GM12875 (cell line): ENCODE measurements around the gene STOML2.
A peak's percentile ranks its signal among the peaks of the same experiment; 100 is the strongest.

ENCODE experiments used
- H3K4me3 ChIP-seq: one replicate; pipeline ENCODE4 v1.5.1; 2011; ENCODE audit warnings: low read depth, low read length, control low read depth
- TF ChIP-seq, protein P1 (sequence below): IDR thresholded peaks from 2 replicates; pipeline ENCODE4 v1.5.1; 2011; ENCODE audit warnings: low read depth, mild to moderate bottlenecking, control low read depth, inconsistent platforms, low read length, moderate library complexity, borderline replicate concordance; ENCODE audit not compliant: insufficient read depth

The STOML2 gene

DNA sequence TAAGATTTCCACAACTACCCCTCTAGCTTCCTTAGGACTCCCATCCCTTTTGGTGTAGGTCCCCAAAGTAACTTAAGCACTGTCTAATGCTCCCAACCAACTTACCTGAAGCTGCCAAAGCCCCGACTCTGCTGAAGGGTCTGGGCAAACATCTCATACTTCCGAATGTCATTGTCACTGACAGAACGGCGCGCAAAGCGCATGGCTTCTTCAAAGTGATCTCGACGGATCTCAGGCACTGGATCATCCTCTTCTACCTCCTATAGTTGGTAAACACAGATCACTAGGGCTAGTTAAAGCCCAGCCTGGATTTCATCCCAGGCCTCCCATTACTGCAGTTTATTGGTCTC, 45.7 kb downstream of the STOML2 start:
- no peak overlapping the region for H3K4me3 ChIP-seq
- TF ChIP-seq, protein P1, sequence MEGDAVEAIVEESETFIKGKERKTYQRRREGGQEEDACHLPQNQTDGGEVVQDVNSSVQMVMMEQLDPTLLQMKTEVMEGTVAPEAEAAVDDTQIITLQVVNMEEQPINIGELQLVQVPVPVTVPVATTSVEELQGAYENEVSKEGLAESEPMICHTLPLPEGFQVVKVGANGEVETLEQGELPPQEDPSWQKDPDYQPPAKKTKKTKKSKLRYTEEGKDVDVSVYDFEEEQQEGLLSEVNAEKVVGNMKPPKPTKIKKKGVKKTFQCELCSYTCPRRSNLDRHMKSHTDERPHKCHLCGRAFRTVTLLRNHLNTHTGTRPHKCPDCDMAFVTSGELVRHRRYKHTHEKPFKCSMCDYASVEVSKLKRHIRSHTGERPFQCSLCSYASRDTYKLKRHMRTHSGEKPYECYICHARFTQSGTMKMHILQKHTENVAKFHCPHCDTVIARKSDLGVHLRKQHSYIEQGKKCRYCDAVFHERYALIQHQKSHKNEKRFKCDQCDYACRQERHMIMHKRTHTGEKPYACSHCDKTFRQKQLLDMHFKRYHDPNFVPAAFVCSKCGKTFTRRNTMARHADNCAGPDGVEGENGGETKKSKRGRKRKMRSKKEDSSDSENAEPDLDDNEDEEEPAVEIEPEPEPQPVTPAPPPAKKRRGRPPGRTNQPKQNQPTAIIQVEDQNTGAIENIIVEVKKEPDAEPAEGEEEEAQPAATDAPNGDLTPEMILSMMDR, result no peak

GRCh38 chr9:35056571-35057270, 46.2 kb downstream of the STOML2 start:
- TF ChIP-seq, protein P1, result no peak
- no peak overlapping the region for H3K4me3 ChIP-seq

DNA sequence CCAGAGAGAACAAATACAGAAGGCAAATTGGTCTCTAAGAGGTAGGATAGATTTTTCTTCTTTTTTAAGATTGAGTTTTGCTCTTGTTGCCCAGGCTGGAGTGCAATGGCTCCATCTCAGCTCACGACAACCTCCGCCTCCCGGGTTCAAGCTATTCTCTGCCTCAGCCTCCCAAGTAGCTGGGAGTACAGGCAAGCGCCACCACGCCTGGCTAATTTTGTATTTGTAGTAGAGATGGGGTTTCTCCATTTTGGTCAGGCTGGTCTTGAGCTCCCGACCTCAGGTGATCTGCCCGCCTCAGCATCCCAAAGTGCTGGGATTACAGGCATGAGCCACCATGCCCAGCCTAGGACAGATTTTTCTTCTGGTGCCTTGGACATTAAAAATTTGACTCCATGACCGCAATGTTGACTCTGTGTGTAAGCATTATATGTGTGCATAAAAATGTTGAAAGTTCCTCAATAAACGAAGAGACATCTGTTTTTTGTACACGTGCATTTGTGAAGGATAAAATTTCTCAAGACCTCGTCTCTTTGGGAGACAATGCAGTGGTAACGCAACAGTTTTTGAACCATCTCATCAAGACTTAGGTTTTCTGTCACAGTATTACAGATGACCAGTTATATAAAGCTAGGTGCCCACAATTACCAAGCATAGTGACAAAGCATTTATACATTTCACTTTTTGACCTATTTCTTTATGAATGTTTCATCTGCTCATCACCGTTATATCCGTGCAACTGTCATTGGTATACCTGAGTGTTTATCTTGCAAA, 47.9 kb downstream of the STOML2 start:
- TF ChIP-seq, protein P1, result no peak
- H3K4me3 ChIP-seq, result no peak overlapping the region

GRCh38 chr9:35054185-35054835, 48.6 kb downstream of the STOML2 start:
- no peak overlapping the region for H3K4me3 ChIP-seq
- TF ChIP-seq, protein P1, result no peak

DNA sequence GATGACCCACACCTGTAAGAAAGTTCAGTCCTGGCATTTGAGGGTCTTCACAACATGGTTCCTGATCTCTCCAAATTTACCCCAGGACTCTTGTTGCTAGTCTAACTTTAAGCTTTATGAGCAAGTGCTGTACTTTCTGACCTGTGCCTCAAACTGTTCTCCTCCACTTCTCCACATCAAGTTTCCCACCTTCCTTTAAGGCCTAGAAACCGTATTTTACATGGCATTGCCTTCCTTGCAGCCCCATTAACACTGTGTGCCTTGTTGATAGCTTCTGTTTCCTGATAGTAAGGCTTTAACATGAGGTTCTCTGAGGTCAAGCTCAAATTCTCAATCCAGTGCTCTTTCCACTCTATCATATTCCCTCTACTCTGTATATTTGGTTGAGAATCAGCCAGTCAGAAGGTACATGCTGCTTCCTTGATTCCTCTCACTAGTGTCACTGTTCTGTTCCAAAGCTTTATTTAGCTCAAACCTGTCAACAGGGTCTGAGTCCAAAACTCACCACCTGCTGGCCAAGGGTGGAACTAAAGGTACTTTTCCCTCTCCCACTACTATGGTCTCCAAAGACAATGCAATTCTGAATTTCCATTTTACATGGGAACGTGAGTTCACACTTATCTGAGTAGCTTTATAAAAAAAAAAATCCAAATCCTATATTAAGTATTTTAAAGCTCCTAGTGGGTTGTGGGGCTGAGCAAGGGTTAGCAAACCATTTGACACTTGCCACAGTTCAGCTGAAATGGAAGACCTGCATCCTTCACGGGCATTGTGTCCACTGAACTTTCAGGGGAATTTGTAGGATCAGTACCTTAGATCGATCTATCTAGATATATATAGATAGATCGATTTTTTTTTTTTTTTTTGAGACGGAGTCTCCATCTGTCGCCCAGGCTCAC, 51.6 kb downstream of the STOML2 start:
- TF ChIP-seq, protein P1, result peak; percentile 60
- no peak overlapping the region for H3K4me3 ChIP-seq
